Stimulated activated CD4-positive, alpha-beta T cell treated with anti-CD3 and anti-CD28 coated beads, TNF-alpha, amount 100 ng/mL, for 48 hours (primary cell): ENCODE results near the gene SSNA1.

Experiments
- DNase-seq, 3 donors: peaks; one replicate each; pipeline ENCODE4 v3.0.0-alpha.2; 2020; ENCODE audit warnings: low read depth in 3 of 3

The SSNA1 gene

GRCh38 chr9:137201205-137201868, 12.9 kb downstream of the SSNA1 start:
- DNase-seq: no peak

GRCh38 chr9:137202966-137203365, 14.5 kb downstream of the SSNA1 start:
- no peak for DNase-seq

- no peak for DNase-seq
Measured at GRCh38 chr9:137204731-137205125, 16.3 kb downstream of the SSNA1 start.

GRCh38 chr9:137205126-137206069, 16.9 kb downstream of the SSNA1 start, which contains the start of the genes NDOR1 and TMEM203:
TSS of gene NDOR1 (plus strand) at chr9:137205700. CDS start at chr9:137205778, 78 bp downstream.
TSS of gene TMEM203 (minus strand) at chr9:137205648. CDS start at chr9:137205414, 234 bp downstream.
- DNase-seq: peak; percentile 87 to 97 (median 93)

GRCh38 chr9:137206602-137207001, 18.1 kb downstream of the SSNA1 start:
- no peak for DNase-seq

- DNase-seq: no peak
Measured at GRCh38 chr9:137211532-137211931, 23.1 kb downstream of the SSNA1 start.

- no peak for DNase-seq
Measured at GRCh38 chr9:137212520-137212919, 24.0 kb downstream of the SSNA1 start.

GRCh38 chr9:137213160-137214060, 24.9 kb downstream of the SSNA1 start:
- no peak for DNase-seq

GRCh38 chr9:137214620-137215019, 26.1 kb downstream of the SSNA1 start:
- no peak for DNase-seq

- DNase-seq: no peak
Measured at GRCh38 chr9:137215196-137215986, 26.9 kb downstream of the SSNA1 start.

- DNase-seq: no peak
Measured at GRCh38 chr9:137216188-137216965, 27.9 kb downstream of the SSNA1 start.

GRCh38 chr9:137217276-137218211, 29.1 kb downstream of the SSNA1 start:
- no peak for DNase-seq

- no peak for DNase-seq
Measured at GRCh38 chr9:137218212-137218753, 29.8 kb downstream of the SSNA1 start.

GRCh38 chr9:137218754-137219271, 30.3 kb downstream of the SSNA1 start:
- no peak for DNase-seq

- DNase-seq: no peak
Measured at GRCh38 chr9:137219757-137220316, 31.4 kb downstream of the SSNA1 start.

- no peak for DNase-seq
Measured at GRCh38 chr9:137220317-137221094, 32.0 kb downstream of the SSNA1 start.

GRCh38 chr9:137221095-137221505, 32.6 kb downstream of the SSNA1 start:
- DNase-seq: no peak
